AG04450 (cell line): Measurements from ENCODE around the gene MRPS6. TPM values are rescaled to one million over a fixed set of nuclear protein-coding genes. Genes with fewer than 3 reads are reported as not detected.

Source experiments
- CTCF ChIA-PET: fragments of 300-600, 350-600 bp; formaldehyde crosslinking; extraction: SDS; loops from one replicate; lab custom pipeline; 2022; ENCODE audit warnings: antibody characterized with exemption, inconsistent platforms; lab: Charles Lee
- POLR2A ChIA-PET: fragments of 350-600 bp; formaldehyde crosslinking; extraction: SDS; loops from one replicate; lab custom pipeline; 2021; ENCODE audit warnings: antibody characterized with exemption, inconsistent platforms; lab: Yijun Ruan, JAX
- DNase-seq: peaks from one replicate; pipeline ENCODE4 v3.0.0-alpha.2; 2011; ENCODE audit warnings: low read depth, low spot score
- H3K27ac ChIP-seq: one replicate; pipeline ENCODE4 v1.5.1; 2012; ENCODE audit warnings: low read depth, low read length, control low read depth
- H3K27me3 ChIP-seq: one replicate; pipeline ENCODE4 v1.6.0; 2012; ENCODE audit warnings: low read length; ENCODE audit not compliant: control insufficient read depth, insufficient read depth
- H3K4me3 ChIP-seq: 2 replicates; pipeline ENCODE4 v1.5.1; 2011; ENCODE audit warnings: mild to moderate bottlenecking, low read depth, low read length, control low read depth
- H3K9me3 ChIP-seq: 2 replicates; pipeline ENCODE4 v1.5.1; 2012; ENCODE audit warnings: low read length; ENCODE audit not compliant: control insufficient read depth, insufficient read depth
- polyA plus RNA-seq: library from polyadenylated mRNA; depleted of rRNA; stranded (reverse); fragments of >200 nt; gene quantifications from 2 replicates; pipeline ENCODE4 v1.2.3, GENCODE V29; 2011
- TF ChIP-seq, protein P1 (sequence below): IDR thresholded peaks from 2 replicates; pipeline ENCODE4 v1.5.1; 2011; ENCODE audit warnings: low read depth, low read length, control low read depth, inconsistent platforms

Gene MRPS6
- polyA plus RNA-seq, 1 experiment = 35.8 TPM

DNA sequence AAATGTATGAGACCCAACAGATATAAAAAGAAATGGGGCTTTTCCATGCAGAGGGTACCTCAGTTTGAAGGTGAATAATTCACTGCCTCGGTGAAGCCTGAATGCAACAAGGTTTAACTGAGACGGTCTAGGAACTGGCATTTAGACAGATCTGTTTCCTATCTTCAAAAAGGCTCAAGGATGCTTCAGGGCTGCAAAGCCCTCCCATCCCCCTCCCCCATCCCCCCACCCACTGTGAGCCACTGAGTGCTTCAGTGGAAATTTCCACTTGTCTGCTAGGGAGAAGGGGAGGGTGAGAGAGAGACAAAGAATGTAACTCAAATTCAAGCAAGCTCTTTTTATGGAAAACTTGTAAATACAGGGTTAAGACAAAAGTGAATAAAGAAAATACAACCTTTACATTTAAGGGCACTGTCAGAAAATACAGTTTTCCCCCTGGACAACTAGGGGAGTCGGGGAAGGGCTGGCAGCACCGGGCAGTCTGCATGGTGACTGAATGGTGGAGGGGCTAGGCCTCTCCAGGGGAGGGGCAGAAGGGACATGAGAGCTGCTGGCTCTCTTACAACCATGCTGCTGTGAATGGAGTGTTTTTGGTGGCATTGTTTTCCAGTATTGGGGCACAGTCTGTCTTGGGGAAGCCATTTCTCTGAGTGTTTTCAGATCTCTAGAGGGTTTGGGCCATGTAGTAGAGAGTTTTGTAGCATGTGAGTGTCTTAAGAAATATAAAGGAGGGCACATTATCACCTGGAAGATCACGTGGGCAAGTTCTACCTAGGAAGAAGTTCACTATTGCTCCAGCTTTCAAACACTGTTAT, 56.7 kb downstream of the MRPS6 start:
- Histone ChIP-seq H3K27me3 (no peaks in the 10 kb centered on the region), H3K27ac (peak overlapping the region; percentile 88), H3K9me3 (no peaks in the 10 kb centered on the region), H3K4me3 (peak overlapping the region; percentile 47)
- no peak for DNase-seq
- TF ChIP-seq, protein P1, sequence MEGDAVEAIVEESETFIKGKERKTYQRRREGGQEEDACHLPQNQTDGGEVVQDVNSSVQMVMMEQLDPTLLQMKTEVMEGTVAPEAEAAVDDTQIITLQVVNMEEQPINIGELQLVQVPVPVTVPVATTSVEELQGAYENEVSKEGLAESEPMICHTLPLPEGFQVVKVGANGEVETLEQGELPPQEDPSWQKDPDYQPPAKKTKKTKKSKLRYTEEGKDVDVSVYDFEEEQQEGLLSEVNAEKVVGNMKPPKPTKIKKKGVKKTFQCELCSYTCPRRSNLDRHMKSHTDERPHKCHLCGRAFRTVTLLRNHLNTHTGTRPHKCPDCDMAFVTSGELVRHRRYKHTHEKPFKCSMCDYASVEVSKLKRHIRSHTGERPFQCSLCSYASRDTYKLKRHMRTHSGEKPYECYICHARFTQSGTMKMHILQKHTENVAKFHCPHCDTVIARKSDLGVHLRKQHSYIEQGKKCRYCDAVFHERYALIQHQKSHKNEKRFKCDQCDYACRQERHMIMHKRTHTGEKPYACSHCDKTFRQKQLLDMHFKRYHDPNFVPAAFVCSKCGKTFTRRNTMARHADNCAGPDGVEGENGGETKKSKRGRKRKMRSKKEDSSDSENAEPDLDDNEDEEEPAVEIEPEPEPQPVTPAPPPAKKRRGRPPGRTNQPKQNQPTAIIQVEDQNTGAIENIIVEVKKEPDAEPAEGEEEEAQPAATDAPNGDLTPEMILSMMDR = no peak
- CTCF ChIA-PET = interaction anchor here (0.6 to 2.0 kb wide), 10 partner anchors 10 to 221 kb away, joined by 3 to 9 read pairs (median 6); no protein-coding TSS in a partner anchor
- POLR2A ChIA-PET = interaction anchor here (0.6 to 0.7 kb wide), 3 partner anchors 73 to 395 kb away, joined by 3 read pairs; no protein-coding TSS in a partner anchor

DNA sequence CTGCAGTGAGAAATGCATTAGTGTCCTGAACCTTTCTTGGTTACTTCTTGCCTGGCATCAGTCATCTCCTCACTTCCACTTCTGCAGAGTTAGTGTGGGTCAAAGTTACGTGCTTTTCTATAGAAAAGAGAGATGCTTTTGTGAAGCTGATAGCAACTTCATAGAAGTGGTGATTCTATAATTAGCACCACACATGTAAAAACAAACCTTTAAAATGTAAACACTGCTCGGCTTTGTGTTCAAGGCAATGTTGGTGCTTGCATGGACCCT, 57.3 kb downstream of the MRPS6 start:
- H3K27ac ChIP-seq = peak overlapping the region; percentile 63
- ChIA-PET CTCF (interaction anchor here (1.2 kb wide), 1 partner anchor 77 kb away, joined by 3 read pairs; no protein-coding TSS in a partner anchor), POLR2A (interaction anchor here (0.6 kb wide), 1 partner anchor 151 kb away, joined by 3 read pairs; no protein-coding TSS in a partner anchor)
- H3K27me3 ChIP-seq = no peaks in the 10 kb centered on the region
- TF ChIP-seq, protein P1 = no peak
- no peak for DNase-seq
- H3K4me3 ChIP-seq = no peak overlapping the region
- peaks cover 4% of the 10 kb centered on the region; the same call in 1 of the 2 replicates for H3K9me3 ChIP-seq

DNA sequence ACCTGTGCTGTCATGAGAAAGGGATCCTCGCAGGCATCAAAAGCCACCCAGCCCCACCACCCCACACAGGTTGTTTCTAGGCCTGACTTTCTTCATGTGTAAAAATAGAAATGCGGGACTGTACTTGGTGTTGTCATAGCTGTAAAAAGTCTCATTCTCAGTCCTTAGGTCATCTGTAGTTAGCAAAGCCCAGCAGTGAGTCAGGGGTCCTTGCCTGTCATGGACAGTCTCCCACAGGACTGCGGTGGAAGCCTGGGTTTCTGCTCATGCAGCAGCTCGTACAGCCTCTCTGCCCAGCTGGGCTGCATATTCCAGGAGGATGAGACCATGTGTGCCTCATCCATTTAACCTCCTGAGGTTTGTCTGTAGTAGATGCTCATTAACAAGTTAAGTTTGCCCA, 58.2 kb downstream of the MRPS6 start:
- no peak overlapping the region for H3K4me3 ChIP-seq
- H3K27me3 ChIP-seq = no peaks in the 10 kb centered on the region
- no peak overlapping the region for H3K27ac ChIP-seq
- CTCF ChIA-PET = no interaction called here
- peaks cover 7% of the 10 kb centered on the region; the same call in 1 of the 2 replicates for H3K9me3 ChIP-seq
- TF ChIP-seq, protein P1 = no peak
- DNase-seq = no peak
- POLR2A ChIA-PET = interaction anchor here (0.6 kb wide), 1 partner anchor 116 kb away, joined by 5 read pairs; no protein-coding TSS in a partner anchor

DNA sequence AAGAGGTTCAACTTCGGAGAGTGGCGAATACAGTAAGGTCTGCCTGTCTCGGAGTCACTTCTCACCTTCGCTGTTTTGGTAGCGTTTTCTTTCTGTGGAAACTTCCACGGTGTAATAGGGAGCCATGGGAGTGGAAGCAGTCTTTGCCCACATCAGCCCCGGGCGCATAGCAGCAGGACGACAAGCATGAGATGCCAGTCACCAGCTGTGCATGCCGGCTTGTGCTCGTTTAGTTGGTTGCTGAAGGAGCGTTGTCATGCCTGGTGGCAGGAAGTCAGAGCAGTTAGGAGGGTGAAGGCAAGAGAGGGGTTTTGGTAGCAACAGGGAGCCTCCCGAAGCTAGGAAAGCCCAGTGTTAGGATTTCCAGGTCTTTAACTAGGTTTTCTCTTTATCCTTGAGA, 58.8 kb downstream of the MRPS6 start:
- peaks cover 7% of the 10 kb centered on the region; the same call in 1 of the 2 replicates for H3K9me3 ChIP-seq
- no peak for DNase-seq
- H3K4me3 ChIP-seq = no peak overlapping the region
- TF ChIP-seq, protein P1 = no peak
- ChIA-PET CTCF (no interaction called here), POLR2A (no interaction called here)
- no peaks in the 10 kb centered on the region for H3K27me3 ChIP-seq
- H3K27ac ChIP-seq = no peak overlapping the region

DNA sequence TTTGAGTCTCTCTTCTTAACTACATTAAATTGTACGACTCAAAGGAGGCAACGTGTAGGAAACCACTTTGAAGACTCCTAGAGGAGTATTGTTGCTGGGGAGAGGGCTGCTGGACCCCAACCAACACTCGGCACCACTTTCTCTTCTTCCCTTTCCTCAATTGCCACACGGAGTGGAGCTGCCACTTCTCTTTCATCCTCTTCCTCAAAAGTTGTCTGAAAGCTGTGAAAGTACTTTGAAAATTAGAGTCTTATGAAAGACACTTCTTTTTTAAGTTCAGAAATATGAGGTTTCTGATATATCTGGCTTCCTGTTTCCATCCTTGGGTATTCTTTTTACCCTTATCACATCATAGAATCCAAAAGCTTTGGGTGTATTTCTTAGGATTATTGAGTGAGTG, 59.5 kb downstream of the MRPS6 start:
- no peak overlapping the region for H3K27ac ChIP-seq
- no peaks in the 10 kb centered on the region for H3K27me3 ChIP-seq

More for the DNA sequence above, 59.5 kb downstream of the MRPS6 start:
- peaks cover 7% of the 10 kb centered on the region; the same call in 1 of the 2 replicates for H3K9me3 ChIP-seq
- TF ChIP-seq, protein P1 = no peak
- DNase-seq = no peak
- ChIA-PET POLR2A (no interaction called here), CTCF (no interaction called here)
- H3K4me3 ChIP-seq = no peak overlapping the region
